Smooth muscle cell (in vitro differentiated cells): ENCODE measurements around the gene PKLR. TPM values are rescaled to one million over a fixed set of nuclear protein-coding genes. Genes with fewer than 3 reads are reported as not detected.

Experiments used
- DNase-seq: peaks from one replicate; lab custom pipeline; 2025; ENCODE audit not compliant: unreplicated experiment; lab: John Stamatoyannopoulos, UW
- H2AFZ ChIP-seq: fragments of 200-600 bp; sonication (generic); 2 replicates; pipeline ENCODE4 v1.6.0; 2016; ENCODE audit warnings: antibody characterized with exemption, low read depth, mild to moderate bottlenecking
- H3F3A ChIP-seq: fragments of 200-600 bp; sonication (generic); 2 replicates; pipeline ENCODE4 v1.6.0; 2017; ENCODE audit warnings: antibody characterized with exemption, low read depth
- H3K27ac ChIP-seq: fragments of 200-600 bp; sonication (generic); 2 replicates; pipeline ENCODE4 v1.5.1; 2016; ENCODE audit warnings: low read depth, mild to moderate bottlenecking
- H3K27me3 ChIP-seq: fragments of 200-600 bp; sonication (generic); 2 replicates; pipeline ENCODE4 v1.6.1; 2016; ENCODE audit warnings: low read depth, mild to moderate bottlenecking
- H3K36me3 ChIP-seq: fragments of 200-600 bp; sonication (generic); 2 replicates; pipeline ENCODE4 v1.5.1; 2016; ENCODE audit warnings: low read depth
- H3K4me1 ChIP-seq: fragments of 200-600 bp; sonication (generic); 2 replicates; pipeline ENCODE4 v1.5.1; 2016; ENCODE audit warnings: low read depth
- H3K4me2 ChIP-seq: fragments of 200-600 bp; sonication (generic); 2 replicates; pipeline ENCODE4 v1.6.0; 2016; ENCODE audit warnings: mild to moderate bottlenecking
- H3K4me3 ChIP-seq: fragments of 200-600 bp; sonication (generic); 2 replicates; pipeline ENCODE4 v1.5.1; 2016; ENCODE audit warnings: mild to moderate bottlenecking
- H3K79me2 ChIP-seq: fragments of 200-600 bp; sonication (generic); 2 replicates; pipeline ENCODE4 v1.6.0; 2016; ENCODE audit warnings: low read depth, mild to moderate bottlenecking
- H3K9ac ChIP-seq: fragments of 200-600 bp; sonication (generic); 2 replicates; pipeline ENCODE4 v1.6.0; 2016; ENCODE audit warnings: low read depth
- H3K9me3 ChIP-seq: fragments of 200-600 bp; sonication (generic); replicated peaks from 2 replicates; pipeline ENCODE4 v1.5.1; 2016; ENCODE audit warnings: low read depth
- H4K20me1 ChIP-seq: fragments of 200-600 bp; sonication (generic); 2 replicates; pipeline ENCODE4 v1.6.0; 2016; ENCODE audit warnings: low read depth
- WGBS: methylation state at CpG from one replicate; pipeline ENCODE4 v1.1.7; 2016; ENCODE audit warnings: low lambda C conversion rate; 5-methylcytosine and 5-hydroxymethylcytosine counted together
- polyA plus RNA-seq: library from polyadenylated mRNA; unstranded; fragments of >200 nt; fragmentation: Nextera tagmentation; extraction: Ambion mirVana; gene quantifications from 2 replicates; pipeline ENCODE4 v1.2.1, GENCODE V29; 2016
- total RNA-seq: library from RNA; depleted of rRNA; stranded (reverse); fragments of >200 nt; gene quantifications from 2 replicates; pipeline ENCODE4 v1.2.3, GENCODE V29; 2014
- TF ChIP-seq, protein P1 (sequence below): fragments of 200-600 bp; sonication (generic); IDR thresholded peaks from 2 replicates; pipeline ENCODE4 v1.5.1; 2017; ENCODE audit warnings: borderline replicate concordance, mild to moderate bottlenecking, antibody characterized with exemption; ENCODE audit not compliant: insufficient read depth, poor library complexity, severe bottlenecking

PKLR gene
- total and polyA plus RNA-seq, 2 experiments from 2014 or later: not detected

DNA sequence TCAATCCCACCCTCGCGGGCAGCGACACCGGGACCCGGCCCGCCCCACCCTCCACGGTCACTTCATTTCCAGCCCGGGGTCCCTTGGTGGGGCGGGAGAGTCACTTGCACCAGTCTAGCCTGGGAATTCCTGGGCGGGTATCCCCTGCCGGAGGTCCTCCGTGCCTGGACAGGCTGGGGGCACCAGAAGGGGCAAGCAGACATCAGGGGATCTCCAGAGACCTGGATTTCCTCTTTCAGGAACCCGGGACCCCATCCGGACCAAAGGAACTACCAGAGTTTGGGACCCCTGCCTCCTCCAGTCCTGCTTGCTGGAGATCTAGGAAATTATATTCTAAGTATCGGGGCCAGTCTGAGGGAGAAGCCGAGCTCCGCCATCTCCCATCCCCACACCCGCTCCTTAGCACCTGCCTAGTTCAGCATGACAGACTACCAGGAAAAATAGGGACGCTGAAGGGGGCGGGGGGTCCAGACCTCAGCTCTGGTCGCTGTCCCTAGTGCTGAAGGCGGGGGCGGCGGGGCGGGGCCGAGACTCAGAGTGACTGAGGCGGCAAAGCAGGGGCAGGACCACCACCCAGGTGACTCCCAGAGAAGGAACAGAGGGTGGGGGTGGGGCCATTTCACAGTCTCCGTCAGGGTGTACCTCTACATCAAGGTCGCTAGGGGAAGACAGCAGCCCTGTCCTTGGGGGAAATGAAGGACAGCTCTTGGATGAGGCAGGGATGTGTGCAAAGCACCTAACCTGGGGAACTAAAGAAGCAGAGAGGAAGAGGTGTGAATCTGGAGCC, 23.1 kb downstream of the PKLR start:
- TF ChIP-seq, protein P1, sequence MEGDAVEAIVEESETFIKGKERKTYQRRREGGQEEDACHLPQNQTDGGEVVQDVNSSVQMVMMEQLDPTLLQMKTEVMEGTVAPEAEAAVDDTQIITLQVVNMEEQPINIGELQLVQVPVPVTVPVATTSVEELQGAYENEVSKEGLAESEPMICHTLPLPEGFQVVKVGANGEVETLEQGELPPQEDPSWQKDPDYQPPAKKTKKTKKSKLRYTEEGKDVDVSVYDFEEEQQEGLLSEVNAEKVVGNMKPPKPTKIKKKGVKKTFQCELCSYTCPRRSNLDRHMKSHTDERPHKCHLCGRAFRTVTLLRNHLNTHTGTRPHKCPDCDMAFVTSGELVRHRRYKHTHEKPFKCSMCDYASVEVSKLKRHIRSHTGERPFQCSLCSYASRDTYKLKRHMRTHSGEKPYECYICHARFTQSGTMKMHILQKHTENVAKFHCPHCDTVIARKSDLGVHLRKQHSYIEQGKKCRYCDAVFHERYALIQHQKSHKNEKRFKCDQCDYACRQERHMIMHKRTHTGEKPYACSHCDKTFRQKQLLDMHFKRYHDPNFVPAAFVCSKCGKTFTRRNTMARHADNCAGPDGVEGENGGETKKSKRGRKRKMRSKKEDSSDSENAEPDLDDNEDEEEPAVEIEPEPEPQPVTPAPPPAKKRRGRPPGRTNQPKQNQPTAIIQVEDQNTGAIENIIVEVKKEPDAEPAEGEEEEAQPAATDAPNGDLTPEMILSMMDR: no peak
- no peak overlapping the region for H3K9ac ChIP-seq
- WGBS: 3% methylated on average over 25 of the region's 29 CpGs

DNA sequence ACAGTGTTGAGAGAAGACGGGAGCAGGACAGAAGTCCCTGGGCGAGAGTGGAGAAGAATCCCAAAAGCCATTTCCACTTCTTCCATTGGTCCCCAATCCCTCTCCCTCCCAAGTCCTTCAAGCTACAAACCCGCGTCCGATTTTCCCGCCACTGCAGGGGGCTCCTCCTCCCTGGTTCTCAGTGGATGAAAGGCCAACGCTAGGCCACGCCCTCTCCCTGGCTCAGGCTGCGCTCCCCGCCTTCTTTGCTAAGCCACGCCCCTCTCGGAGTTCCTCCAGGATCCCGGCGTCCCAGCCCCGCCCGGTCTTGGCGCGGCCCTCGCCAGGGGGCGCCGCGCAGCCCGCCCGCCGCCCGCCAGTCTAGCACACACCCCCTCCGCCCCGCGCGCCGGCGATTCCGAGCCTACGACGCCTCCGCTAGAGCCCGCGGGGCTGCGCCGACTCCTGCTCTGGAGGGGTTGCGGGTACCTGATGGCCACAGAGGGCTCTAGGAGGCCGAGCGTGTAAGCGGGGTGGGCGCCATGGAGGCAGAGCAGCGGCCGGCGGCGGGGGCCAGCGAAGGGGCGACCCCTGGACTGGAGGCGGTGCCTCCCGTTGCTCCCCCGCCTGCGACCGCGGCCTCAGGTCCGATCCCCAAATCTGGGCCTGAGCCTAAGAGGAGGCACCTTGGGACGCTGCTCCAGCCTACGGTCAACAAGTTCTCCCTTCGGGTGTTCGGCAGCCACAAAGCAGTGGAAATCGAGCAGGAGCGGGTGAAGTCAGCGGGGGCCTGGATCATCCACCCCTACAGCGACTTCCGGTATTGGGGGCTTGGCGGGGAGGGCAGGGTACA, 24.0 kb downstream of the PKLR start, which contains the start of gene HCN3:
TSS of gene HCN3 (plus strand) at position 394 of the 832 bp plus-strand sequence. CDS start at position 522, 128 bp downstream.
- peak within 1 kb of the TSS; percentile 100 for H3K4me2 ChIP-seq
- H2AFZ ChIP-seq: peak within 1 kb of the TSS; percentile 90
- peak within 1 kb of the TSS; percentile 85 for H3K4me3 ChIP-seq
- TF ChIP-seq, protein P1: peak; percentile 72
- no peak within 1 kb of the TSS for H3K27ac ChIP-seq
- no peaks in the 10 kb centered on the region for H3K27me3 ChIP-seq
- no peaks in the 10 kb centered on the region for H3K9me3 ChIP-seq
- DNase-seq: peak; percentile 91
- peaks cover 9% of the 10 kb centered on the region for H3K79me2 ChIP-seq
- 4% methylated on average over 36 of the region's 68 CpGs for WGBS
- H4K20me1 ChIP-seq: peaks cover 6% of the 10 kb centered on the region
- H3K36me3 ChIP-seq: no peaks in the 10 kb centered on the region
- no peak within 1 kb of the TSS for H3K9ac ChIP-seq
- H3F3A ChIP-seq: peaks cover 4% of the 10 kb centered on the region
- H3K4me1 ChIP-seq: peaks cover 20% of the 10 kb centered on the region

More for the DNA sequence above, 23.1 kb downstream of the PKLR start:
- Histone ChIP-seq H3F3A (no peaks in the 10 kb centered on the region), H3K36me3 (no peaks in the 10 kb centered on the region), H2AFZ (peak overlapping the region; percentile 90), H3K4me2 (peak overlapping the region; percentile 100), H3K79me2 (peaks cover under 1% of the 10 kb centered on the region), H3K27ac (no peak overlapping the region), H4K20me1 (no peaks in the 10 kb centered on the region), H3K4me3 (peak overlapping the region; percentile 85), H3K27me3 (no peaks in the 10 kb centered on the region), H3K9me3 (no peaks in the 10 kb centered on the region), H3K4me1 (peaks cover 18% of the 10 kb centered on the region)
- DNase-seq: peak; percentile 50

DNA sequence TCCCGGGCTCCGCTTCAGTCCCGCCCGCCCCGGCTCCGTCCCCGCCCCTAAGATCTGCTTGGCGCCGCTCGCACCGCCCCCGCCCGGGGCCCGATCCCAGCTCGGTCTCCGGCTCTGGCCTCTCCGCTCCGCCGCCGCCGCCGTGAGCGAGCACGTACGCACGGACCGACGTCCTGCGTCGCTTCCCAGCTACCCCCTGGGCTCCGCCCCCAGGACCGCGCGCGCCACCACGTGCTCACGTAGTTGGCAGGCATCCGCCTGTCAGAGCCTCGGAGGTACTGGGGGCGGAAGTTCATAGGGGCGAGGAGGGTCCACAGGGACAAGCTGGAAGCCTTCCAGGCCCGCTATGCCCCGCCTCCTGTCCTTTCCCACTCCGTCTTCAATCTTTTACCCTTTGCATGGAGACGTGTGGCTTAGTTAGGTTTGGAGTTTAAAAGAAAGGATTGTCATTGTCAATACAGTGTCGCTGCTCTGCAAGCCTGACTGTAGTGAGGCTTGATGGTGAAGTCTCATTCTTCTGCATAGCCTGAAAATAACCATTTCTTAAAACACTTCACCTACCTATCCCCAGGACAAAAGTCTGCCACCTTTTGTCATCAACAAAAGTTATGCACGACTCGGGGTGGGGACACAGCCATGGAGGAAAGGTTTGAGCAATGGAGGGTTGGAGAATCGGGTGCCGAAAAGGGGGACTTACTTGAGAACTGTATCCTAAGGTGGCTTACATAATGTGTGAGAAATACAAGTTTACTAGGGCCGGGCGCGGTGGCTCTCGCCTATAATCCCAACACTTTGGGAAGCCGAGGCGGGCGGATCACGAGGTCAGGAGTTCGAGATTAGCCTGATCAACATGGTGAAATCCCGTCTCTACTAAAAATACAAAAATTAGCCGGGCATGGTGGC, 27.6 kb downstream of the PKLR start, which contains the start of gene CLK2:
TSS of gene CLK2 (minus strand) at position 162 of the 903 bp plus-strand sequence. CDS start 2,527 bp downstream, outside the sequence.
- peak within 1 kb of the TSS; percentile 97 for H3K4me2 ChIP-seq
- H3F3A ChIP-seq: peaks cover 7% of the 10 kb centered on the region
- no peaks in the 10 kb centered on the region for H3K36me3 ChIP-seq
- peak within 1 kb of the TSS; percentile 88 for H3K4me3 ChIP-seq
- H3K4me1 ChIP-seq: peaks cover 14% of the 10 kb centered on the region
- H3K9me3 ChIP-seq: no peaks in the 10 kb centered on the region
- H3K79me2 ChIP-seq: peaks cover 29% of the 10 kb centered on the region
- H2AFZ ChIP-seq: peak within 1 kb of the TSS; percentile 77
- H3K9ac ChIP-seq: peak within 1 kb of the TSS; percentile 88
- DNase-seq: peak; percentile 74
- H3K27ac ChIP-seq: peak within 1 kb of the TSS; percentile 76
- H3K27me3 ChIP-seq: no peaks in the 10 kb centered on the region
- H4K20me1 ChIP-seq: peaks cover 25% of the 10 kb centered on the region
- TF ChIP-seq, protein P1: no peak
- 20% methylated on average over 59 of the region's 61 CpGs for WGBS
